Measurements from ENCODE around the gene GPA33.

Gene GPA33

GRCh38 chr1:167068761-167069160, 21.4 kb downstream of the GPA33 start:
- Histone ChIP-seq H3K27ac (ENCODE audit: low read length) (no peak overlapping the region), H3K36me3 (replicated peaks; ENCODE audit: low read depth, low read length) (no peaks in the 10 kb centered on the region), H2AFZ (ENCODE audit: low read depth, low read length) (no peak overlapping the region), H3K4me1 (ENCODE audit: low read length) (peaks cover 4% of the 10 kb centered on the region), H3K79me2 (ENCODE audit: low read length) (no peaks in the 10 kb centered on the region), H4K20me1 (ENCODE audit: insufficient read depth, low read length) (no peaks in the 10 kb centered on the region), H3K4me2 (ENCODE audit: low read length) (no peak overlapping the region), H3K27me3 (ENCODE audit: low read depth, low read length) (peaks cover 37% of the 10 kb centered on the region), H3K9me3 (ENCODE audit: insufficient read depth, low read length) (no peaks in the 10 kb centered on the region), H3K9ac (ENCODE audit: low read length) (no peak overlapping the region), H3K4me3 (ENCODE audit: low read length) (no peak overlapping the region)
- TF ChIP-seq, protein P1, sequence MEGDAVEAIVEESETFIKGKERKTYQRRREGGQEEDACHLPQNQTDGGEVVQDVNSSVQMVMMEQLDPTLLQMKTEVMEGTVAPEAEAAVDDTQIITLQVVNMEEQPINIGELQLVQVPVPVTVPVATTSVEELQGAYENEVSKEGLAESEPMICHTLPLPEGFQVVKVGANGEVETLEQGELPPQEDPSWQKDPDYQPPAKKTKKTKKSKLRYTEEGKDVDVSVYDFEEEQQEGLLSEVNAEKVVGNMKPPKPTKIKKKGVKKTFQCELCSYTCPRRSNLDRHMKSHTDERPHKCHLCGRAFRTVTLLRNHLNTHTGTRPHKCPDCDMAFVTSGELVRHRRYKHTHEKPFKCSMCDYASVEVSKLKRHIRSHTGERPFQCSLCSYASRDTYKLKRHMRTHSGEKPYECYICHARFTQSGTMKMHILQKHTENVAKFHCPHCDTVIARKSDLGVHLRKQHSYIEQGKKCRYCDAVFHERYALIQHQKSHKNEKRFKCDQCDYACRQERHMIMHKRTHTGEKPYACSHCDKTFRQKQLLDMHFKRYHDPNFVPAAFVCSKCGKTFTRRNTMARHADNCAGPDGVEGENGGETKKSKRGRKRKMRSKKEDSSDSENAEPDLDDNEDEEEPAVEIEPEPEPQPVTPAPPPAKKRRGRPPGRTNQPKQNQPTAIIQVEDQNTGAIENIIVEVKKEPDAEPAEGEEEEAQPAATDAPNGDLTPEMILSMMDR (IDR thresholded peaks at IDR 0.05; ENCODE audit: low read depth, low read length): no peak
- TF ChIP-seq EZH2phosphoT487 (IDR thresholded peaks at IDR 0.05; ENCODE audit: low read depth): no peak

GRCh38 chr1:167067904-167068303, 22.3 kb downstream of the GPA33 start:
- Histone ChIP-seq H3K27me3 (ENCODE audit: low read depth, low read length) (peaks cover 31% of the 10 kb centered on the region), H3K4me1 (ENCODE audit: low read length) (peaks cover 4% of the 10 kb centered on the region), H3K36me3 (replicated peaks; ENCODE audit: low read depth, low read length) (no peaks in the 10 kb centered on the region), H3K4me2 (ENCODE audit: low read length) (no peak overlapping the region), H3K4me3 (ENCODE audit: low read length) (no peak overlapping the region), H2AFZ (ENCODE audit: low read depth, low read length) (no peak overlapping the region), H3K79me2 (ENCODE audit: low read length) (no peaks in the 10 kb centered on the region), H3K9me3 (ENCODE audit: insufficient read depth, low read length) (no peaks in the 10 kb centered on the region), H4K20me1 (ENCODE audit: insufficient read depth, low read length) (no peaks in the 10 kb centered on the region), H3K9ac (ENCODE audit: low read length) (no peak overlapping the region), H3K27ac (ENCODE audit: low read length) (no peak overlapping the region)
- TF ChIP-seq, protein P1 (IDR thresholded peaks at IDR 0.05; ENCODE audit: low read depth, low read length): no peak
- no peak for TF ChIP-seq EZH2phosphoT487 (IDR thresholded peaks at IDR 0.05; ENCODE audit: low read depth)

GRCh38 chr1:167066333-167067122, 23.6 kb downstream of the GPA33 start:
- Histone ChIP-seq H3K36me3 (replicated peaks; ENCODE audit: low read depth, low read length) (no peaks in the 10 kb centered on the region), H3K9me3 (ENCODE audit: insufficient read depth, low read length) (no peaks in the 10 kb centered on the region), H3K4me3 (ENCODE audit: low read length) (peak overlapping the region; percentile 72), H3K4me1 (ENCODE audit: low read length) (peaks cover 4% of the 10 kb centered on the region), H3K27ac (ENCODE audit: low read length) (no peak overlapping the region), H4K20me1 (ENCODE audit: insufficient read depth, low read length) (no peaks in the 10 kb centered on the region), H3K4me2 (ENCODE audit: low read length) (peak overlapping the region; percentile 95), H3K9ac (ENCODE audit: low read length) (peak overlapping the region; percentile 53), H2AFZ (ENCODE audit: low read depth, low read length) (peak overlapping the region; percentile 71), H3K79me2 (ENCODE audit: low read length) (no peaks in the 10 kb centered on the region), H3K27me3 (ENCODE audit: low read depth, low read length) (peaks cover 26% of the 10 kb centered on the region)
- no peak for TF ChIP-seq EZH2phosphoT487 (IDR thresholded peaks at IDR 0.05; ENCODE audit: low read depth)
- TF ChIP-seq, protein P1 (IDR thresholded peaks at IDR 0.05; ENCODE audit: low read depth, low read length): peak; percentile 98

DNA sequence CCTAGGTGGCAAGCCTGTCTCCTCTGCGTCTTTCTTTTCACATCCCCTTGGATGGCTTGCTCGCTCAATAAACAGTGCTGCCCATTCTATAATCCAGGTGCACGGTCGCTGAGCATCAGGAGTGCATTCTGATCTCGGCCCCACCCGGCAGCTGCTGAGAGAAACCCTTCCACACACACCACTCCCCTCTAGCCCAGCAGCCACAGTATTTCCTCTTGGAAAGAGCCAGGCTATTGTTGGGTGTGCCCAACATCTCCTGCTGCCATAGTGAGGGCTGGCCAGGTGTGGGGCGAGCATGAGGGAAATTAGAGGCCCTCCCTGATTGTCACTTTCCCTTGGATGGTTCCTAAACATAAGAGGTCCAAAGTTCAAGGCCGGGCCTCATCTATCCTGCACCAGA, 24.7 kb downstream of the GPA33 start:
- H3K9me3 ChIP-seq (ENCODE audit: insufficient read depth, low read length): no peaks in the 10 kb centered on the region
- H3K4me1 ChIP-seq (ENCODE audit: low read length): peaks cover 6% of the 10 kb centered on the region
- TF ChIP-seq, protein P1 (IDR thresholded peaks at IDR 0.05; ENCODE audit: low read depth, low read length): no peak
- no peak for TF ChIP-seq EZH2phosphoT487 (IDR thresholded peaks at IDR 0.05; ENCODE audit: low read depth)
- H3K27me3 ChIP-seq (ENCODE audit: low read depth, low read length): peaks cover 16% of the 10 kb centered on the region
- H3K27ac ChIP-seq (ENCODE audit: low read length): no peak overlapping the region
- no peak overlapping the region for H3K4me3 ChIP-seq (ENCODE audit: low read length)
- no peaks in the 10 kb centered on the region for H4K20me1 ChIP-seq (ENCODE audit: insufficient read depth, low read length)
- H3K9ac ChIP-seq (ENCODE audit: low read length): no peak overlapping the region
- H2AFZ ChIP-seq (ENCODE audit: low read depth, low read length): no peak overlapping the region
- H3K36me3 ChIP-seq (replicated peaks; ENCODE audit: low read depth, low read length): no peaks in the 10 kb centered on the region
- no peaks in the 10 kb centered on the region for H3K79me2 ChIP-seq (ENCODE audit: low read length)
- H3K4me2 ChIP-seq (ENCODE audit: low read length): no peak overlapping the region

Data from OCI-LY3 (cell line).